NK-92 treated with Interleukin-12 subunit alpha and Interleukin-12 subunit beta, amount 100 ng/mL, for 24 hours (cell line): ENCODE data around the gene LIPC.

Source experiments
- DNase-seq: peaks from one replicate; lab custom pipeline; 2025; lab: John Stamatoyannopoulos, UW

The LIPC gene

GRCh38 chr15:58538225-58538727 is 106.5 kb downstream of the LIPC start:
- no peak for DNase-seq

- no peak for DNase-seq
Observed at GRCh38 chr15:58538901-58539300, 107.1 kb downstream of the LIPC start.

GRCh38 chr15:58539548-58539947 is 107.8 kb downstream of the LIPC start:
- no peak for DNase-seq

- DNase-seq, result no peak
Observed at GRCh38 chr15:58541410-58542087, 109.8 kb downstream of the LIPC start.

GRCh38 chr15:58543664-58544335 is 112.0 kb downstream of the LIPC start:
- no peak for DNase-seq

GRCh38 chr15:58544756-58545155 is 113.0 kb downstream of the LIPC start:
- DNase-seq, result no peak

GRCh38 chr15:58545307-58546065 is 113.7 kb downstream of the LIPC start:
- DNase-seq, result peak; percentile 28

GRCh38 chr15:58546066-58546591 is 114.3 kb downstream of the LIPC start:
- DNase-seq, result no peak

- DNase-seq, result no peak
Observed at GRCh38 chr15:58546635-58547627, 115.1 kb downstream of the LIPC start.

- no peak for DNase-seq
Observed at GRCh38 chr15:58547628-58548307, 116.0 kb downstream of the LIPC start.

GRCh38 chr15:58548308-58549012 is 116.7 kb downstream of the LIPC start:
- no peak for DNase-seq

- DNase-seq, result no peak
Observed at GRCh38 chr15:58549013-58549784, 117.4 kb downstream of the LIPC start.

GRCh38 chr15:58549785-58550074 is 117.9 kb downstream of the LIPC start:
- no peak for DNase-seq

- no peak for DNase-seq
Observed at GRCh38 chr15:58551084-58551763, 119.4 kb downstream of the LIPC start.

- no peak for DNase-seq
Observed at GRCh38 chr15:58551764-58552504, 120.1 kb downstream of the LIPC start.

GRCh38 chr15:58552505-58553364 is 120.9 kb downstream of the LIPC start:
- DNase-seq, result no peak

- DNase-seq, result no peak
Observed at GRCh38 chr15:58553365-58553918, 121.7 kb downstream of the LIPC start.
